Tibial nerve (tissue), 4 donors: ENCODE measurements around the gene IGFBPL1.
"Not testable (repeated sequence)": the region's sequence is repeated elsewhere in the genome, so short reads cannot be mapped to it uniquely, and the experiment has no call there.

Experiments used
- CTCF ChIP-seq, 5 experiments: fragments of 200-600 bp in 3 of 5; fragments of 450-650 bp in 2 of 5; sonication (generic) in 3 of 5; IDR thresholded peaks; one replicate each; pipeline ENCODE4 v1.5.1; 2016 to 2019; ENCODE audit warnings: antibody characterized with exemption in 5 of 5, mild to moderate bottlenecking in 3 of 5, moderate library complexity in 2 of 5
- EP300 ChIP-seq, 2 donors: sonication (generic); formaldehyde crosslinking; IDR thresholded peaks; one replicate each; pipeline ENCODE4 v1.6.1; 2017; ENCODE audit warnings: antibody characterized with exemption in 2 of 2, mild to moderate bottlenecking in 1 of 2
- POLR2A ChIP-seq, 2 donors: fragments of 450-650 bp; IDR thresholded peaks; one replicate each; pipeline ENCODE4 v1.6.1; 2017; ENCODE audit warnings: antibody characterized with exemption in 2 of 2, mild to moderate bottlenecking in 2 of 2, moderate library complexity in 2 of 2

- TF ChIP-seq CTCF, EP300, POLR2A (IDR thresholded peaks at IDR 0.05): not testable (repeated sequence)
Observed at GRCh38 chr9:38377336-38378083, 46.7 kb downstream of the IGFBPL1 start.
